SK-N-SH treated with all-trans-retinoic acid at 6 μM for 48 hours (cell line): ENCODE data around the gene C16orf95.

Source experiments
- ATAC-seq: fragments of 200-7000 bp; cut with Tn5 transposase; 3 replicates; pipeline ENCODE4 v1.9.1; 2020; ENCODE audit warnings: mild to moderate bottlenecking, moderate library complexity
- ARNTL ChIP-seq: fragments of 450-650 bp; formaldehyde crosslinking; IDR thresholded peaks from 2 replicates; pipeline ENCODE4 v1.5.0; 2020; ENCODE audit warnings: low read depth, mild to moderate bottlenecking, moderate library complexity, borderline replicate concordance
- ESRRG ChIP-seq: fragments of 250-450 bp; sonication (Bioruptor Pico); IDR thresholded peaks from 2 replicates; pipeline ENCODE4 v1.6.1; 2021; ENCODE audit warnings: mild to moderate bottlenecking
- ISL1 ChIP-seq: fragments of 250-450 bp; sonication (Bioruptor Pico); IDR thresholded peaks from 2 replicates; pipeline ENCODE4 v2.1.2; 2022; ENCODE audit warnings: mild to moderate bottlenecking, moderate library complexity
- OSR1 ChIP-seq: fragments of 250-450 bp; sonication (Bioruptor Pico); IDR thresholded peaks from 2 replicates; pipeline ENCODE4 v1.8.0; 2022; ENCODE audit warnings: moderate library complexity, mild to moderate bottlenecking, inconsistent platforms
- PPARA ChIP-seq: fragments of 250-450 bp; sonication (Bioruptor Pico); IDR thresholded peaks from 2 replicates; pipeline ENCODE4 v1.5.0; 2020; ENCODE audit warnings: mild to moderate bottlenecking, borderline replicate concordance
- TCF4 ChIP-seq: fragments of 250-450 bp; sonication (Bioruptor Pico); IDR thresholded peaks from 2 replicates; pipeline ENCODE4 v1.8.0; 2021; ENCODE audit warnings: mild to moderate bottlenecking, moderate library complexity, borderline replicate concordance
- TOX ChIP-seq: fragments of 250-450 bp; sonication (Bioruptor Pico); IDR thresholded peaks from 2 replicates; pipeline ENCODE4 v1.8.0; 2021; ENCODE audit warnings: mild to moderate bottlenecking, moderate library complexity, borderline replicate concordance
- ZNF565 ChIP-seq: fragments of 450-650 bp; formaldehyde crosslinking; conservative IDR thresholded peaks from 2 replicates; pipeline ENCODE4 v1.5.0; 2020; ENCODE audit warnings: low read depth, mild to moderate bottlenecking, moderate library complexity
- ZNF8 ChIP-seq: fragments of 450-650 bp; formaldehyde crosslinking; IDR thresholded peaks from 2 replicates; pipeline ENCODE4 v1.5.0; 2020; ENCODE audit warnings: mild to moderate bottlenecking, moderate library complexity
- TF ChIP-seq, protein P1 (sequence below): fragments of 250-450 bp; sonication (Bioruptor Pico); IDR thresholded peaks from 2 replicates; pipeline ENCODE4 v1.5.1; 2021; ENCODE audit warnings: mild to moderate bottlenecking, moderate library complexity
- TF ChIP-seq, protein P2 (sequence below): fragments of 250-450 bp; sonication (Bioruptor Pico); IDR thresholded peaks from 2 replicates; pipeline ENCODE4 v1.5.0; 2020; ENCODE audit warnings: mild to moderate bottlenecking, moderate library complexity
- TF ChIP-seq, protein P3 (sequence below): fragments of 250-450 bp; sonication (Bioruptor Pico); IDR thresholded peaks from 2 replicates; pipeline ENCODE4 v1.8.0; 2021; ENCODE audit warnings: low read depth, mild to moderate bottlenecking, moderate library complexity, borderline replicate concordance

The C16orf95 gene

DNA sequence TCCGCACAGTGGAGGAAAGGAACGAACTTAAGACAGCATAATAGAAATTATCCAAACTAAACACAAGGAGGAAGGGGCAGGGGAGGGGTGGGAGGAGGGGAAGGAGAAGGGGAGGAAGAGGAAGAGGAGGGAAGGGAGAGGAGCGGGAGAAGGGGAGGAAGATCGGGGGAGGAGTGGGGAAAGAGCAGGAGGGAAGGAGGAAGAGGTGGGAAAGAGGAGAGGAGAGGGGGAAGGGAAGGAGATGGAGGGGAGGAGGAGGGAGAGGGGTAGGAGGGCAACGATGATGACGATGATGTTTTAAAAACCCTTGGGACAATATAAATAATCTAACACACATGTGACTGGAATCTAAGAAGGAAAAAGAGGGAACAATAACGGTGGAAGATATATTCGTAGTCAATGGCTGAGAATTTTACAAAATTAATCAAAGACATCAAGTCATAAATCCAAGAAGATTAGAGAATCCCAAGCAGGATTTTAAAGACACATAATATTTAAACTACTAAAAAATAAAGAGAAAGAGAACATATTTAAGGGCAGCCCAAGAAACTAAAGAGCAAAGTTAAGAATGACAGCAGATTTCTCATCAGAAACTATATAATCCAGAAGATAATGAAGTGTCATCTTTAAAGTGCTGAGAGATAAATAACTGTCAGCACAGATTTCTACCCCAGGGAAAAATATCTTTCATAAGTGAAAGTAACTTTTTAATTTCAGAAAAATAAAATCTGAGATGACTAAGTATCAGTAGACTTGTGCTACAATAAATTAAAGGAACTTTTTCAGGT, 30.2 kb downstream of the C16orf95 start (continued):
- TF ChIP-seq, protein P1, sequence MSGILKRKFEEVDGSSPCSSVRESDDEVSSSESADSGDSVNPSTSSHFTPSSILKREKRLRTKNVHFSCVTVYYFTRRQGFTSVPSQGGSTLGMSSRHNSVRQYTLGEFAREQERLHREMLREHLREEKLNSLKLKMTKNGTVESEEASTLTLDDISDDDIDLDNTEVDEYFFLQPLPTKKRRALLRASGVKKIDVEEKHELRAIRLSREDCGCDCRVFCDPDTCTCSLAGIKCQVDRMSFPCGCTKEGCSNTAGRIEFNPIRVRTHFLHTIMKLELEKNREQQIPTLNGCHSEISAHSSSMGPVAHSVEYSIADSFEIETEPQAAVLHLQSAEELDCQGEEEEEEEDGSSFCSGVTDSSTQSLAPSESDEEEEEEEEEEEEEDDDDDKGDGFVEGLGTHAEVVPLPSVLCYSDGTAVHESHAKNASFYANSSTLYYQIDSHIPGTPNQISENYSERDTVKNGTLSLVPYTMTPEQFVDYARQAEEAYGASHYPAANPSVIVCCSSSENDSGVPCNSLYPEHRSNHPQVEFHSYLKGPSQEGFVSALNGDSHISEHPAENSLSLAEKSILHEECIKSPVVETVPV, result no peak
- TF ChIP-seq ZNF8 (CRISPR knock-in tag) (no peak), TOX (CRISPR knock-in tag) (no peak), ESRRG (CRISPR knock-in tag) (no peak), PPARA (CRISPR knock-in tag) (no peak), ZNF565 (CRISPR knock-in tag) (no peak)
- TF ChIP-seq, protein P2, sequence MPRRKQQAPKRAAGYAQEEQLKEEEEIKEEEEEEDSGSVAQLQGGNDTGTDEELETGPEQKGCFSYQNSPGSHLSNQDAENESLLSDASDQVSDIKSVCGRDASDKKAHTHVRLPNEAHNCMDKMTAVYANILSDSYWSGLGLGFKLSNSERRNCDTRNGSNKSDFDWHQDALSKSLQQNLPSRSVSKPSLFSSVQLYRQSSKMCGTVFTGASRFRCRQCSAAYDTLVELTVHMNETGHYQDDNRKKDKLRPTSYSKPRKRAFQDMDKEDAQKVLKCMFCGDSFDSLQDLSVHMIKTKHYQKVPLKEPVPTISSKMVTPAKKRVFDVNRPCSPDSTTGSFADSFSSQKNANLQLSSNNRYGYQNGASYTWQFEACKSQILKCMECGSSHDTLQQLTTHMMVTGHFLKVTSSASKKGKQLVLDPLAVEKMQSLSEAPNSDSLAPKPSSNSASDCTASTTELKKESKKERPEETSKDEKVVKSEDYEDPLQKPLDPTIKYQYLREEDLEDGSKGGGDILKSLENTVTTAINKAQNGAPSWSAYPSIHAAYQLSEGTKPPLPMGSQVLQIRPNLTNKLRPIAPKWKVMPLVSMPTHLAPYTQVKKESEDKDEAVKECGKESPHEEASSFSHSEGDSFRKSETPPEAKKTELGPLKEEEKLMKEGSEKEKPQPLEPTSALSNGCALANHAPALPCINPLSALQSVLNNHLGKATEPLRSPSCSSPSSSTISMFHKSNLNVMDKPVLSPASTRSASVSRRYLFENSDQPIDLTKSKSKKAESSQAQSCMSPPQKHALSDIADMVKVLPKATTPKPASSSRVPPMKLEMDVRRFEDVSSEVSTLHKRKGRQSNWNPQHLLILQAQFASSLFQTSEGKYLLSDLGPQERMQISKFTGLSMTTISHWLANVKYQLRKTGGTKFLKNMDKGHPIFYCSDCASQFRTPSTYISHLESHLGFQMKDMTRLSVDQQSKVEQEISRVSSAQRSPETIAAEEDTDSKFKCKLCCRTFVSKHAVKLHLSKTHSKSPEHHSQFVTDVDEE (CRISPR knock-in tag), result no peak
- TF ChIP-seq, all 23 proteins: peak for 0

DNA sequence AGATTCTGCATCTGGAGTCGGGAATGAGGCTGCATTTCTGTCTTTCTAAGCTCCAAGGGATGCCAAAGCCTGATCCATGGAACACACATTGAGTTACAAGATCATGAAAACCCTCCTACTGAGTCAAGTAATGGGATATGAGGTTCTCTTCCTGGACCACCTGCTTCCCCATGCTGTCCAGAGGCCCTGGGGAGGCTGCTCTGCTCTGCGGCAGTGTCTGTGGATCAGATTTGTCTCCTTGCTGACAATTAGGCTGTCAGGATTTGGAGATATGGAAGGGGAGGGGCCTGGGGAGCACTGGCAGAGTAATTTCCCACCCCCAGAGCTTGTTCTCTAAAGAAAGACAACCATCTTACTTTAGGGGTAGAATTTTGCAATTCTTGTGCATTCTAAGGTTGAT, 33.0 kb downstream of the C16orf95 start:
- ATAC-seq, result no peak
- TF ChIP-seq, protein P1, result no peak
- TF ChIP-seq TOX (CRISPR knock-in tag) (no peak), ISL1 (no peak), TCF4 (CRISPR knock-in tag) (no peak), ARNTL (CRISPR knock-in tag) (no peak)
- TF ChIP-seq, protein P2 (CRISPR knock-in tag), result no peak

DNA sequence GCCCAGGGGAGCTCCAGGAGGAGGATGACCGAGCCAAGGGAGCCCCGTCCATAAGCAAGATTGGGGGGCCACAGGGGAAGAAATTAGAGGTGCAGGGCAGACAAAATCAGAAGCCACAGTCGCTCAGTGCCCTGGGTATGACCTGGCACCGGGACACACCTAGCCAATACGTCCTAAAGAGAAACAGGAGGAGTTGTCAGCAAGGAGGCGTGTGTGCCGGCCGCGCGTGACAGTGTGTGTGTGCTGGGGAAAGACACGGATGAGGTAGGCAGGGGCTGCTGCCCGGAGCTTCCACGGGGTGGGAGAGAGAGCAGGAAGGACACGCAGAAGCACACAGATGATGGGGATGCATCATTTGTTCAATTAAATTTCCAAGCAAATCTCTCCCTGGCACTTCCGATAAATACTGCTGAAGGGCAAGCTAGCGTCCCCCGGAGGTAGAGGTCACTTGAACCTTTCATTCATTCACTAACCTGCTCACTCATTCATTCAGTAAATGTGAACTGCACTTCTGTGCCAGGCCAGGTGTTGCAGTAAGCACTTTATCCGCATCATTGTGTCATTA, 38.0 kb downstream of the C16orf95 start:
- ATAC-seq, result peak; percentile 23
- TF ChIP-seq, protein P3, sequence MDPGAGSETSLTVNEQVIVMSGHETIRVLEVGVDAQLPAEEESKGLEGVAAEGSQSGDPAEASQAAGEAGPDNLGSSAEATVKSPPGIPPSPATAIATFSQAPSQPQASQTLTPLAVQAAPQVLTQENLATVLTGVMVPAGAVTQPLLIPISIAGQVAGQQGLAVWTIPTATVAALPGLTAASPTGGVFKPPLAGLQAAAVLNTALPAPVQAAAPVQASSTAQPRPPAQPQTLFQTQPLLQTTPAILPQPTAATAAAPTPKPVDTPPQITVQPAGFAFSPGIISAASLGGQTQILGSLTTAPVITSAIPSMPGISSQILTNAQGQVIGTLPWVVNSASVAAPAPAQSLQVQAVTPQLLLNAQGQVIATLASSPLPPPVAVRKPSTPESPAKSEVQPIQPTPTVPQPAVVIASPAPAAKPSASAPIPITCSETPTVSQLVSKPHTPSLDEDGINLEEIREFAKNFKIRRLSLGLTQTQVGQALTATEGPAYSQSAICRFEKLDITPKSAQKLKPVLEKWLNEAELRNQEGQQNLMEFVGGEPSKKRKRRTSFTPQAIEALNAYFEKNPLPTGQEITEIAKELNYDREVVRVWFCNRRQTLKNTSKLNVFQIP (CRISPR knock-in tag), result no peak
- TF ChIP-seq, all 23 proteins: peak for 0

DNA sequence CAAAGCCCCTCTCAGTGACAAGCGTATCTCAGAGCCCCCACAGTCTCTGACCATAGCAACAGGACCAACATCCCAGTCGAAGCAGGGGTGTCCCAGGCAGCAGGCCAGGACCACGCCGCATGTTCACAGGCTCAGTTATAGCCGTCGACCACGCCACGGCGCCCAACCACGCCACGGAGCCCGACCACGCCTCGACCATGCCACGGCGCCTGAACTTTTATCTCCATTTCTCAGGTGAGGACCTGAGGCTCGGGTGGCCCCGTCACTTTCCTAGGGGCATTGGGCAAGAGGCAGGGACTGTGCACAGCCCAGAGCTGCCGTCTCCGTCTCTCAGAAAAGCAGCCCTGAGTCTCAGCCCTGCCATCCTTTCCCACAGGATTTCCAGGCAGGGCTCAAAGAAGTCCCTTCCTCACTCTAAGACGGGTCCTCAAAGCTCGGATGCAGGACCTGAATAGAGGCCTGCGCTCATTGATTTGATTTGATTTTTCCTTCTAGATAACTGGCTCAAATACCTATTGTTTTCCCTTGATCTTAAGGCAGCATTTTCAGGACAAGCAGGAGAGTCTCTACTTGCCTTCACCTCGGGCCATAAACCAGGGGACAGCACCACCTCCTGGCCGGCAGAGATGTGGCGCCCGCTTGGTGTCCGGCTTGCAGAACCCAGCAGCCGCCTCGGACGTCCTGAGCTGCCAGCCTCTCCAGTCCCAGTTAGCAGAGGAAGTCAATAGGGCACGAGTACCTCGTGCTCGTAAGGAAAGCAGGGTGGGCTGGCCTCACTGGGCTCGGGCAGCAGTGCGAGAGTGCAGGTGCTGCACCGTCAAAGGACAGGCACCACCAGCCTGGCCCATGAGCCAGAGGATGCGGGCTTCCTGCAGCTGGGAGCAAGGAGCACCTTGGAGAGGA, 38.8 kb downstream of the C16orf95 start:
- ATAC-seq, result peak; percentile 100
- TF ChIP-seq TCF4 (CRISPR knock-in tag) (no peak), OSR1 (no peak)
